ENCODE data around the gene DPYSL4.

DPYSL4 gene

DNA sequence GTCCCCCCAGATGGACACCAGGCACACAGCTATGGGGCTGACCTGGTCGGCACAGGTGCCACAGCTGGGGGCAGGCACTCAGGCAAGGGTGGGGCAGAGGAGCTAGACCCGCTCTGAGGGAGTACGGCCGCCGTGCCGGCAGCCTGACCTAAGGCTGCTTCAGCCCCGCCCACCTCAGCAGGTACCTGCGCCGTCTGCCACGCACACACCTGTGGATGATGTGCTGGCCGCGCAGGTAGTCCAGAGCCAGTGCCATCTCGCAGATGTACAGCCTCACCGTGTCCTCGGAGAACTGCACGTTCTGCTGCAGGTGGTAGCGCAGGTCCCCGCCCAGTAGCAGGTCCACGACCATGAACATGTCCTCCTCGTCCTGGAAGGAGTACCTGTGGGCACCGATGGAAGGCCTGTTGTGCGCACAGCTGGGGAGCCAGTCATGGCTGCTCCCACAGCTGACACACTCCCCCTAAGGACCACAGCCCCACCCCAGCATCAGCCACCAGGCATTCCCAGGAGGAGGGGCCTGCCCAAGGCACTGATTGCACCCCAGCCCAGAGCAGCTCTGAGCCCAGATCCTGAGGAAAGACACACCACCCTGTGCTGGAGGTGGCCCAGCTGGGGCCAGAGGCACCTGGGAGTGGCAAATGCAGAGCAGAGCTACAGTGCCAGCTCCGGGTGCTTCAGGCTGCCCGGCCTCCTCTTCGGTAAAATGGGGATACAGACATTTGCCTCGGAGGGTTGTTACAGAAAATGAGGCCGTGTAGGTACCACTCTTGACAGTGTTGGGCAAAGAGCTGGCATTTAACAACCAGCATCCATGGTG, 40.0 kb downstream of the DPYSL4 start:
- DNase-seq (ENCODE audit: low read depth in 2 of 2), result no peak

GRCh38 chr10:132227851-132228390, 41.2 kb downstream of the DPYSL4 start:
- DNase-seq (ENCODE audit: low read depth in 2 of 2), result no peak

DNA sequence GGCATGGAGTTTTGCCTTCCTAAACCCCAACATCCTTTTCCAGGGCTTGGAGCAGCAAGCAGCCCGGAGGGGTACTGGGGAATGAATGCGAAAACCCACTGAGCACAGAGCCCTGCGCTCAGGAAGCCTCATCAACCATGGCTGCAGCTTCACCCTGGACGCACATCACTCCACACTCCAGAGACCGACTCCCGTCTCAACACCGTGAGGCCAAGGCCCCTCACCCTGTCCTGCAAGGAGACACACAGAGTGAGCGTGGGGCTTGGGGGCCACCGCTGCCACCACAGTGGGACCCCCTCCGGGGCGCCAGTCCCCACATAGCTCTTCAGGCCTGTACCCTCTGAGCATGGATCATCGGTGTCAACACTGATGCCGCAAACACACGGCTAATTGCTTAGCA, 41.9 kb downstream of the DPYSL4 start:
- DNase-seq (ENCODE audit: low read depth in 2 of 2), result no peak

GRCh38 chr10:132229096-132229495, 42.3 kb downstream of the DPYSL4 start:
- DNase-seq (ENCODE audit: low read depth in 2 of 2), result no peak

DNA sequence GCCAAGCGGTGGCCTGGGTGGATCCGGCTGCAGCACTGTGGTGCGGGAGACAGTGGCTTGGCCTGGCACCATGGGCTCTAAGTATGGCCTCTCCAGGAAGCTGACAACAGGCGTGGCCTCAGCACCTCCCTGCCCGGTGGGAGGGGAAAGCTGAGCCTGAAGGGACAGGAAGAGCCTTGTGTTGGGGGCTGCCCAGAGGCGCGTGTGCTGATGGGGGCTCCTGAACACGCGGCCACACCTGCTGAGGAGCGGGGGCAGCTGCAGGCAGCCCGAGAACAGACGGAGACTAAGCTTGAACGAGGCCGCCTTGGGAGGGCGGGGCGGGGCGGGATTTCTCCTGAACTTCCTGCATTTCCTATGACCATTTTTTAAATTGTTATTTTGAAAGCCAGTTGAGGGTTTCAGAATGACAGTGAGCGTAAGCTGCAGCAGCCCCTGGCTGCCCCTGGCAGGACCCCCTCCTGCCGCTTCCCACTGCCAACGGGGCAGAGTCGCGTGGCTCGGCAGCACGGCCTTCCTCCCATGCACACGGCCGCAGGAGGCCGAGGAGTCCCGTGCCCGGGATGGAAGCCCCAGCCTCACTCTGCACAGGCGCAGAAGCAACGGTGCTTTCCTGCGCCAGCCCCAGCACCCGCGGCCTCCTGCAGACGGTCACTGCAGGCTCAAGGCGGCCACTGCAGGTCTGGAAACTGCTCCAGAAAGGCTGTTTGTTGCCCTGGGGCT, 43.2 kb downstream of the DPYSL4 start:
- DNase-seq (ENCODE audit: low read depth in 2 of 2), result no peak

GRCh38 chr10:132230557-132231210, 43.9 kb downstream of the DPYSL4 start:
- DNase-seq (ENCODE audit: low read depth in 2 of 2), result no peak

- no peak for DNase-seq (ENCODE audit: low read depth in 2 of 2)
Measured at GRCh38 chr10:132231656-132232022, 44.9 kb downstream of the DPYSL4 start.

DNA sequence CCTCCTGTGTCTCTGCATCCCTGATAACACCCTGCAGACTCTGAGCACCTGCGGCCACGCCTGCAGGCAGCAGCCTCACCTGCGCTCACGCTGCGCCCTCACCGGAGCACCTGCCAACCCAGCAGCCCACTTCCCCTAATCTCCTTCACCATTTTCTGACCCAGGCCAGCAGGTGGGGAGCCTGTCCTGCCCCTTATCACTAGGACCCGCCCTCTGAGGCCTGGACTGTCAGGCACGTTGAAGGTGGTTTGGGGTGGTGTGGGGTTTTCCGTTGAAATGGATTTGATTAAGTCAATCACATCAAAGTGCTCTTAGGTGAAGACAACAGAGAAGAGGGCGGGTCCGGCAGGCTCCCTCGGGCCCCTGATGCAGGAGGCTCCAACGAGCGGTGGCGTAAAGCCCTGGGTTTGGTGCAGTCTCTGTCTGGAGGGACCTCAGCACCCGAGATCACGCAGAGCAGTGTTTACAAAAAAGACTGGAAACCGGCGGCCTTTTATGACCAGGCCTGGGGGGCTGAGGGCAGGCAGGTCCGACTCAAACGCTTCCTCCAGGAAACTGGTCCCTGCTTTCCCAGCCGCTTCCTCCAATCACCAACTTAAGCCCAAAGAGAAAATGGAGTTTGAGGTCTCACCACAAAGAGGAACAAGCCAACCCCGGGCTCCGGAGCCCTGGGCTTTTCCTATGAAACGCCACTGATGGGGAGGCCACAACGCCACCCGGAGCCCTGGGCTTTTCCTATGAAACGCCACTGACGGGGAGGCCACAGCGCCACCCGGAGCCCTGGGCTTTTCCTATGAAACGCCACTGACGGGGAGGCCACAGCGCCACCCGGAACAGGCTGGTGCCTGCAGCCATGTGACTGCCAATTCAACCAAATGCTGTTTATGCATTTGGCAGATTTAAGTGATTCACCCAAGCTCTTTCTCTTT, 45.5 kb downstream of the DPYSL4 start:
- DNase-seq (ENCODE audit: low read depth in 2 of 2), result no peak

DNA sequence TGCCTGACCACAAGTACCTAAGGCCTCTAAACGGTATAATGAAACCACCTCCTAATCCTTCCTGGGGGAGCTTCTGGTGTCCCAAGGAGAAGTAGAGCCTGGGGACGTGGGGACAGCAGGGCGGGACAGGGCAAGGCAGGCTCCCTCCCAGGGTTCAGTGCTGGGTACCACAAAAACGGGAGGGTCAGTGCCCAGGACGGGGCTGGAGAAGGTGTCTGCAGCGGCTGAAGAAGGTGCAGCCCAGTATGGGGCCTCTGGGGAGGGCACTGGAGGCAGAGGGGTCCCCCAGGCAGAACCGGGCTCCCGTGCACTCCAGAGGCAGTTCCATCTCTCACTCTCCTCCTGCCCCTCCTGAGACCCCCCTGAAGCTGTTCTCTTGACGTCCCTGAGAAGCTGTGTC, 46.2 kb downstream of the DPYSL4 start:
- no peak for DNase-seq (ENCODE audit: low read depth in 2 of 2)

DNA sequence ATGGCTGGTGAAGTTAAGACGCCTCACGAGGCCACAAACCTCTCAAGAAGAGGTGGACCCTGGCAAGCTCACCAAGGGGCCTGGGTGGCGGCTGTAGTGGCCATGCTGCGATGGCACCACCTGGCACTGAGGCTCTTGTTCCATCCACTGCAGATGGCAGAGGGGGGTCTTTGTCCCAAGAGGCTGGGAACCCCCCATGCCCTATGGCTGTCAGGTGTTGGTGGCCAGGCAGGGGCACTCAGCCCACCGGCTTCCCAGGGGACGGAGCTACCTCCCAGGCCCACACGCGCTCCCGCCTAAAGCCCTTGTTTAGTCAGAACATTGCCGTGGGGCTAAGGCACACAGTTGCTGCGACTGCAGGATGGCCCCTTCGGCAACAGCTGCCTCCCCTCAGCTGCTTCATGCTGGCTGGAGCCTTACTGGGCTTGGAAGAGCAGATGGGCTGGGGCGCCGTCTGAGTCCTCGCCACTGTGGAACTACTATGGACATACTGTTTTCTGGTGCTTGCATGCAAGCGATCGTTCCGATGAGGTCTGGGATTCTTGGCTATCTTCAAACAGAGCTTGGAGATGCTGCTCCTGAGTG, 46.8 kb downstream of the DPYSL4 start:
- DNase-seq (ENCODE audit: low read depth in 2 of 2), result no peak

GRCh38 chr10:132234860-132235259, 48.1 kb downstream of the DPYSL4 start:
- DNase-seq (ENCODE audit: low read depth in 2 of 2), result no peak

GRCh38 chr10:132236161-132236560, 49.4 kb downstream of the DPYSL4 start:
- DNase-seq (ENCODE audit: low read depth in 2 of 2), result no peak

- DNase-seq (ENCODE audit: low read depth in 2 of 2), result no peak
Measured at GRCh38 chr10:132236881-132237280, 50.1 kb downstream of the DPYSL4 start.

DNA sequence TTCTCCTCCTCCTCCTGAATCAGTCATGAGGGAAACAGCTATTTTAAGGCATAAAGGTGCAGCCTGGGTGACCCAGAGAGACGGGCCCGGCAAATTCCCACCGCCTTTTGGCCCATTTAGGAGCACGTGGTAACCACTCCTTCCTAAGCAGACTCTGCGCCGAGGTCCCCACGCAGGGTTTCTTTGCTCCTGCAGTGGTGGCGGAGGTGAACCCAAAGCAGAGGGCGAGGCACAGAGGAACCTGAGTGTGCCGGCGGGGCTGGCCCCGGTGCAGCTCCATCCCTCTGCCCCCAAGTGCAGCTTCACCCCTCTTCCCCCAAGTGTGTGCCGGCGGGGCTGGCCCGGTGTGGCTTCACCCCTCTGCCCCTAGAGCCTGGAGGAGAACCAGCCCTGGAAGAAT, 50.6 kb downstream of the DPYSL4 start:
- no peak for DNase-seq (ENCODE audit: low read depth in 2 of 2)

DNA sequence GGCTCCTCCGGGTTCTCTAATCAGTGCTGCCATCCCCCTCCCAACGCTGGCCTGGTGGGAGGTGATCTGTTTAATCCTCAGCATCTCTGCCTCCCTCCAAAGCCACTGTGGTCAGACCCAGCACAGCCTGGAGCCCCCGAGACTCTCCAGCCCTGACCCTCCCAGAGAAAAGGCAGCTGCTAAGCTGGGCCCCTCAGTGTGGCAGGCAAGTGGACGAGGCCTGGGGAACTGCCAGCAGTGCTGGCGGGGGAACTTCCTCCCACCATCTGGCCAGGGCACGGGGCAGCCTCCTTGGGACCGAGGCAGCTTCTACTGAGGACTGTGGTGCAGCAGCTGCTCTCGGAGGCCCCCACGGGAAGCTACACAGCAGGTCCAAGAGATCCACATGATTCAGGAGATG, 51.1 kb downstream of the DPYSL4 start:
- DNase-seq (ENCODE audit: low read depth in 2 of 2), result no peak

DNA sequence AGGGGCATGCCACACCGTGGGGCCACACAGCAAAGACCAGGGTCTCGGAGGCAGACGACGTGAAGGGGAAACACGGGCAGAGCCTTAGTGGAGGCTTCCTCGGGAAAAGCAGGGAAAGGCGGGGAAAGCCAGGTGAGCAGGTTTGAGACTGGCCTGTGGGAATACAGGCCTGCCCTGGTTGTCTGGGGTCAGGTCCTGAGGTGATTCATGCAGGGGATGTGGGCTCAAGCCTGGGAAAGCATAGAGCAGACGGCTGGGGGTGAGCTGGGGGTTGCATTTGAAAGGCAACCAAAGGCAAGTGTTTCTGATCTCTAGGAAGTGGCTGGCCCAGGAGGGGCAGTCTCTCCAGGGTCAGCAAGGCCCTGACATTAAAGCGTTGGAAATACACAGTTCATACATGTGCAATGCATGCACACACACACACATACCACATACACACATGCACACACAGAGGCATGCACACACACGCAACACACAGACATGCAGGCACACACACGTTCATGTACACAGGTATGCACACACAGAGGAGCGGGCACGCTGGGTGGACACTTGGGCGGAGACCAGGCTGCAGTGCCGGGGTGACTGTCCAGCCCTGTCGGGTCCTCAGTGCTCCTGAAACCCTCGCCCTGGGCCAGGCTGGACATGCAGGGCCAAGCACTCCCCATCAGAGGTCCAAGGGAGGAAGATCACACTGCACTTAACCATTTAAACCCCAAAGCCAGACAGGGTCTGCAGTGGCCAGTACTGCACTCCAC, 51.8 kb downstream of the DPYSL4 start:
- no peak for DNase-seq (ENCODE audit: low read depth in 2 of 2)

DNA sequence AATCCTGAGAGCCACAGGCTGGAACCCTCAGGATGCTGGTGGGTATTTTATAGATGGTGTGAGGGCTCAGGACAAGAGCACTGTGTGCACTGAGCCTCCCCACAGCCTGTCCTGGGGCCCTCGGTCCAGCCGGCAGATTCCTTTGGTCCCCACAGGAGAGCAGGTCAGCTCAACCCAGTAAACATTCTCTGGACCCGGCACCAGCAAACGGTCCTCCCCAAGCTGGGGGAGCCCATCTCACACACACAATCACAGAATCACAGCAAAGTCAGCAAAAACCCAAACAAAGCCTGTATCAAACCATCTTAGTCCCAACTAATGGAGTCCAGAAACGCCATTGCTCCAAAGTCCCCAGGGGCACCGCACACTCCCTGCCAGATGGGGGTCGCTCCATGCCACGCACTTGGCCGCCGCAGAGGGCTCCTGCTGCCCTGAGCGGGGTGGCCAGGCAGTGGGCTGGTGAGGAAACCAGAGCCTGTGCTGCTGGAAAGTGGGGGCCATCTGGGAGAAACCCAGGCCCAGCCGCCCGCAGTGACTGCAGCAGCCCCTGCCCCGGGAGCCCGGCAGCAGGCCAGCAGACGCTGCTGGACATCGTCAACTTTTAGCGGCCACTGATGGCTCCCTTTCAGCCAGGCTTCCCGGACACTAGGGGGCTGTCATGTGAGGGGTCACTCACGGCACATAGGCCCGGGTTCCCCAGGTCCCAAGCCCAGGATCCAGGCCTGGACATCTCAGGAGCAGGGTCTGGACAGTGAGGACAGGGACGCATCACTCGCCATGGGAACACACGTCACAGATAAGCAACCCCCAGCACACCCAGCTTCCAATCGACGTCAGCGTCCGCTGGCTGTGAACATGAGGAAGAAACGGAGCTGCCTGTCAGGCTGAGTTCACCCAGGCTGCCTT, 52.6 kb downstream of the DPYSL4 start:
- no peak for DNase-seq (ENCODE audit: low read depth in 2 of 2)

DNA sequence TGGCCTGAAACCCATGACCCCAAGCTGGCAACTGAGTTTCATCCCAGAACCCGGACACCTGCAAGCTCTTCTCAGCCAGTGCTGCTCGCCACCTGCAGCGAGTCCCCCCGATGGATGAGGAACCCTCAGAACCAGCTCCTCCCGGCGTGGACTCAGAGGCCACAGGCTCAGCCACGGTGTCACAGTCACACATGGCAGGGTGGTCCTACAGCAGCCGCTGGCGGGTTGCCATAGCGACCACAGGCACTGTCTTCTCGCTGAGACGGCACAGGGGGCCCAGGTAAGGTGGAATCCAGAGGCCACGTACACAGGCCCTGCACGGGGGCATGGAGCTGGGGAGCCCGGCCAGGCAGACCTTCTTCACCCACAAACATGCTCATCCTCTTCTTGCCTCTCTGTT, 53.4 kb downstream of the DPYSL4 start:
- DNase-seq (ENCODE audit: low read depth in 2 of 2), result no peak

DNA sequence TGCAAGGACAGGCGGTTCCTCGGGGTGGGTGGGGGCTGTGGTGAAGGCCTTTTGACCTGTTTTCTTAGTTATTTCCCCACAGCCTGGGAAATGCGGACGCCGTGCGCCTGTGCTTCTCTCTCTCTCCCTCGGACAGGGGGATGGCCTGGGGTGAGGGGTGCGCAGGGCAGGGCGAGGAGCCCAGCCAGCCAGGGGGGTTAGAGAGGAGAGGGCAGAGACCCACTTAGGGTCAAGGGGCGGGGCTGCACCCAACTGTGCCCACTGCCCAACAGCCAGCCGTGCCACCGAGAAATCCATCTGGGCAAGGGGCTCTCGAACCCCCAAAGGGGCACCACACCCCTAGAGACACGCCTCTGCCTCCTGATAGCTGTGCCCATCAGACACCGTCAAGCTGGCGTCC, 53.8 kb downstream of the DPYSL4 start:
- no peak for DNase-seq (ENCODE audit: low read depth in 2 of 2)

Measured in stimulated activated CD4-positive, alpha-beta T cell treated with anti-CD3 and anti-CD28 coated beads, Interleukin-1b, Interleukin-23, amount 100 ng/mL, for 4 hours (primary cell).